RWPE2 (cell line): ENCODE measurements around the gene TXLNA.

Source experiments
- ATAC-seq: fragments of 200-7000 bp; cut with Tn5 transposase; 3 replicates; pipeline ENCODE4 v1.9.1; 2021; ENCODE audit warnings: low read depth
- DNase-seq: peaks from one replicate; pipeline ENCODE4 v3.0.0-alpha.2; 2020; ENCODE audit warnings: low spot score
- H3K27ac ChIP-seq: fragments of 450-650 bp; 2 replicates; pipeline ENCODE4 v1.5.1; 2017; ENCODE audit warnings: mild to moderate bottlenecking; ENCODE audit not compliant: poor library complexity, severe bottlenecking
- H3K27me3 ChIP-seq: fragments of 250-450 bp; sonication (Bioruptor Pico); 2 replicates; pipeline ENCODE4 v1.5.1; 2021; ENCODE audit warnings: mild to moderate bottlenecking, moderate library complexity; ENCODE audit not compliant: insufficient read depth, poor library complexity, severe bottlenecking
- H3K36me3 ChIP-seq: fragments of 250-450 bp; sonication (Bioruptor Pico); 2 replicates; pipeline ENCODE4 v1.5.1; 2020; ENCODE audit warnings: low read depth, mild to moderate bottlenecking, moderate library complexity
- H3K4me1 ChIP-seq: fragments of 250-450 bp; sonication (Bioruptor Pico); 2 replicates; pipeline ENCODE4 v1.5.1; 2021; ENCODE audit warnings: mild to moderate bottlenecking, moderate library complexity; ENCODE audit not compliant: insufficient read depth, poor library complexity, severe bottlenecking
- H3K4me3 ChIP-seq: fragments of 250-450 bp; sonication (Bioruptor Pico); 2 replicates; pipeline ENCODE4 v1.5.1; 2021; ENCODE audit warnings: mild to moderate bottlenecking, moderate library complexity; ENCODE audit not compliant: severe bottlenecking
- H3K9me3 ChIP-seq: fragments of 250-450 bp; sonication (Bioruptor Pico); 2 replicates; pipeline ENCODE4 v1.5.1; 2021; ENCODE audit warnings: mild to moderate bottlenecking, moderate library complexity; ENCODE audit not compliant: severe bottlenecking
- CTCF ChIP-seq: fragments of 450-650 bp; IDR thresholded peaks from one replicate; pipeline ENCODE4 v1.5.1; 2017; ENCODE audit warnings: mild to moderate bottlenecking, moderate library complexity; ENCODE audit not compliant: poor library complexity, severe bottlenecking

Gene TXLNA

GRCh38 chr1:32220746-32221580 is 41.5 kb downstream of the TXLNA start:
- DNase-seq (no peak), ATAC-seq (no peak)
- H3K4me1 ChIP-seq, result peaks cover 9% of the 10 kb centered on the region
- H3K4me3 ChIP-seq, result peak overlapping the region; percentile 91
- no peaks in the 10 kb centered on the region for H3K27me3 ChIP-seq
- TF ChIP-seq CTCF, result no peak
- H3K9me3 ChIP-seq, result no peaks in the 10 kb centered on the region
- H3K36me3 ChIP-seq, result peaks cover 58% of the 10 kb centered on the region
- H3K27ac ChIP-seq, result peak overlapping the region; percentile 51

GRCh38 chr1:32221581-32221979 is 42.1 kb downstream of the TXLNA start:
- Histone ChIP-seq H3K27me3 (no peaks in the 10 kb centered on the region), H3K4me3 (peak overlapping the region; percentile 91), H3K27ac (peak overlapping the region; percentile 51), H3K4me1 (peaks cover 3% of the 10 kb centered on the region), H3K36me3 (peaks cover 56% of the 10 kb centered on the region), H3K9me3 (no peaks in the 10 kb centered on the region)
- TF ChIP-seq CTCF, result no peak
- ATAC-seq (no peak), DNase-seq (no peak)

GRCh38 chr1:32221980-32222755 is 42.7 kb downstream of the TXLNA start, which contains the start of the genes EIF3I and TMEM234:
EIF3I (plus strand) TSS chr1:32222407; CDS start chr1:32222442, 35 bp downstream.
TMEM234 (minus strand) TSS chr1:32222353; CDS start chr1:32222322, 31 bp downstream.
- no peaks in the 10 kb centered on the region for H3K9me3 ChIP-seq
- DNase-seq (peak; percentile 88), ATAC-seq (peak; percentile 90)
- H3K36me3 ChIP-seq, result peaks cover 55% of the 10 kb centered on the region
- H3K4me3 ChIP-seq, result peak within 1 kb of the TSS; percentile 91
- peak within 1 kb of the TSS; percentile 51 for H3K27ac ChIP-seq
- H3K27me3 ChIP-seq, result no peaks in the 10 kb centered on the region
- TF ChIP-seq CTCF, result no peak
- peaks cover 3% of the 10 kb centered on the region for H3K4me1 ChIP-seq

GRCh38 chr1:32223683-32224082 is 44.2 kb downstream of the TXLNA start:
- Histone ChIP-seq H3K4me1 (peaks cover 3% of the 10 kb centered on the region), H3K27ac (peak overlapping the region; percentile 51), H3K4me3 (no peak overlapping the region), H3K27me3 (no peaks in the 10 kb centered on the region), H3K36me3 (peaks cover 62% of the 10 kb centered on the region), H3K9me3 (no peaks in the 10 kb centered on the region)
- no peak for TF ChIP-seq CTCF
- ATAC-seq, result no peak
- no peak for DNase-seq
